Measurements from ENCODE around the gene PHLDA3.

DNA sequence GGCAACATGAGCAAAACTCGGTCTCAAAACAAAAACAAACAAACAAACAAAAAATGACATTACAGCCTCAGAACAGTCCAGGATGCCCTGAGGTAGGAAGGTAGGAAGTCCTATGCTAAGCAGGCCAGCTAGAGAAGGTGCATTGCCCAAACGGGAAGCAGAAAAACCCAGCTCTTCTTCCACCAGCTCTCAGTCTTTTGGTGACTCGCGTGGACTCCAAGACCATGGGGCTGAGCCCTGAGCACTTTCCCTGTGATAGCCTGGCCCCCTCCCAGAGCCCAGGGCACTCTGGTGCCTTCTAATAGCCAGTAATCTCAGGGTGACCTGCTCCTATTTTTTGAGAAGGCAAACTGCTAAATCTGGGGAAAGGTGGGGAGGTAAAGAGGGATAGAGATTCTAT, 16.1 kb downstream of the PHLDA3 start:
- TF ChIP-seq CTCF (IDR thresholded peaks at IDR 0.05) (no peak), POLR2A (IDR thresholded peaks at IDR 0.05) (no peak)
